H1 (cell line): ENCODE measurements around the gene EPHB3. TPM values are rescaled to one million over a fixed set of nuclear protein-coding genes. Genes with fewer than 3 reads are reported as not detected.

Experiments
- CBX5 ChIP-seq: fragments of 300-800, 300-1000 bp; sonication (generic); IDR thresholded peaks from 2 replicates; pipeline ENCODE4 v1.7.1; 2016; ENCODE audit warnings: antibody characterized with exemption, low read length, low read depth
- NANOG ChIP-seq: IDR thresholded peaks from 2 replicates; pipeline ENCODE4 v1.6.1; 2011; ENCODE audit warnings: low read length, low read depth, mild to moderate bottlenecking, inconsistent platforms; ENCODE audit not compliant: insufficient read depth, poor library complexity, severe bottlenecking
- RNF2 ChIP-seq: fragments of 200-900, 300-1000 bp; sonication (generic); IDR thresholded peaks from 2 replicates; pipeline ENCODE4 v1.7.1; 2016; ENCODE audit warnings: borderline replicate concordance, low read depth, mild to moderate bottlenecking, antibody characterized with exemption, low read length; ENCODE audit not compliant: poor library complexity, severe bottlenecking; ENCODE audit errors: missing control alignments
- TAF7 ChIP-seq: optimal IDR thresholded peaks from 2 replicates; pipeline ENCODE3; 2011; ENCODE audit warnings: low read depth, mild to moderate bottlenecking, inconsistent platforms, low read length, moderate library complexity, borderline replicate concordance
- polyA plus RNA-seq, 7 experiments: library from polyadenylated mRNA; depleted of rRNA in 3 of 7; stranded (reverse) in 5 of 7; unstranded in 2 of 7; fragments of >200 nt in 5 of 7; fragments of 200-250 nt in 2 of 7; gene quantifications; 1 replicate in 5 of 7; 2 replicates in 1 of 7; 4 replicates in 1 of 7; pipeline versions ENCODE4 v1.2.1 to v1.2.3, GENCODE V29; 2011 to 2013; ENCODE audit warnings: missing spikeins in 2 of 7, mixed read lengths in 2 of 7
- total RNA-seq: library from RNA; stranded (reverse); fragmentation: NEBNext Ultra II Directional; extraction: Animal tissue kit (Norgen Biotek cat#: 25700); gene quantifications from 2 replicates; pipeline ENCODE4 v1.2.1, GENCODE V29; 2021

The EPHB3 gene
- total and polyA plus RNA-seq, 2 of the 8 experiments (the other 6 are each of a cell fraction or from before 2014, with no cell fraction given) = 0.41 to 0.91 TPM

- TF ChIP-seq RNF2 = no peak
- no peak for TF ChIP-seq NANOG
- no peak for TF ChIP-seq TAF7
- no peak for TF ChIP-seq CBX5
These were observed 16.0 kb downstream of the EPHB3 start (continued) for GRCh38 chr3:184577546-184577945.
